Measurements from ENCODE around the gene RNASEH2C.

- TF ChIP-seq POLR2AphosphoS5 (IDR thresholded peaks at IDR 0.05) (peak; percentile 95 to 96), CTCF (IDR thresholded peaks at IDR 0.05) (peak; percentile 97 to 99 (median 99)), POLR2A (IDR thresholded peaks at IDR 0.05; ENCODE audit: low read depth) (peak; percentile 89)
Observed at GRCh38 chr11:65711785-65712632, 8.6 kb downstream of the RNASEH2C start, which contains the start of gene KAT5.
